Epithelial cell of proximal tubule (primary cell): ENCODE data around the gene PRDM16. TPM values are rescaled to one million over a fixed set of nuclear protein-coding genes. Genes with fewer than 3 reads are reported as not detected.

Source experiments
- DNase-seq: peaks from one replicate; pipeline ENCODE4 v3.0.0-alpha.2; 2011; ENCODE audit warnings: low read depth
- H3K4me3 ChIP-seq: 2 replicates; pipeline ENCODE4 v1.5.1; 2011; ENCODE audit warnings: low read depth, mild to moderate bottlenecking, low read length
- total RNA-seq: library from RNA; depleted of rRNA; stranded (reverse); fragments of >200 nt; gene quantifications from 2 replicates; pipeline ENCODE4 v1.2.3, GENCODE V29; 2015
- TF ChIP-seq, protein P1 (sequence below): conservative IDR thresholded peaks from 2 replicates; pipeline ENCODE4 v1.5.1; 2012; ENCODE audit warnings: low read depth, mild to moderate bottlenecking, low read length

PRDM16 gene
- total RNA-seq, 1 donor from 2014 or later = 0.06 TPM

DNA sequence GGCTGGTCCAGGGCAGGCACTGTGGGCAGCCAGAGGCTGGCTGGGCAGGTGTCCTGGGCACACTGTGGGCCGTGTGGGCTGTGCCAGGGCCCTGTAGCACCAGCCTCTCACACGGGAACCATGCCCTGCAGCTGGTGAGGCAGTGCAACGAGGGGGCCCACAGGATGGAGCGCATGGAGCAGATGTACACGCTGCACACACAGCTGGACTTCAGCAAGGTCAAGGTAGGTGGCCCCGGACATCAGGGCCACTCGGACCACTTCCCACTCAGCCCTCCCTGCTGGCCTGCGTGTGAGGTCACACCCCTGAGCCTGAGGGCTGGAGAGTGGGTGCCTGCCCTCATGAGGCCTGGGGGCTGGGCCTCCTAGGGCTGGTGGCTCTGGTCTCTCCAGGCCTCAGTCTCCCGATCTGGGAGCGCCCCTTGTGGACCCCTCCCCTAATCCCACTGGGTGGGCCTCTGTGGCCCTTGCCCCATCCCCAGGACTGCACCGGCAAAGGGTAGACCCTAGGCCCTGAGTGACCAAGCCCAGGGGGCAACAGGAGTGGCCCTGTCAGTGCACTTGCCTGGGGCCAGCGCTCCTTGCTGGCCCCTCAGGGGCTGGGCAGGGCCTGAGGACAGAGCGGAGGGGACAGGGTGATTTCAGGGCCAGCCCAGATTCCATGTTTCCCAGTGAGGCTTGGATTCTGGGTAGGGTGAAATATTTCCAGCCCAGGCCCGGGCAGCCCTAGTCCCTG lies 407.0 kb downstream of the PRDM16 start:
- no peak for DNase-seq
- TF ChIP-seq, protein P1, sequence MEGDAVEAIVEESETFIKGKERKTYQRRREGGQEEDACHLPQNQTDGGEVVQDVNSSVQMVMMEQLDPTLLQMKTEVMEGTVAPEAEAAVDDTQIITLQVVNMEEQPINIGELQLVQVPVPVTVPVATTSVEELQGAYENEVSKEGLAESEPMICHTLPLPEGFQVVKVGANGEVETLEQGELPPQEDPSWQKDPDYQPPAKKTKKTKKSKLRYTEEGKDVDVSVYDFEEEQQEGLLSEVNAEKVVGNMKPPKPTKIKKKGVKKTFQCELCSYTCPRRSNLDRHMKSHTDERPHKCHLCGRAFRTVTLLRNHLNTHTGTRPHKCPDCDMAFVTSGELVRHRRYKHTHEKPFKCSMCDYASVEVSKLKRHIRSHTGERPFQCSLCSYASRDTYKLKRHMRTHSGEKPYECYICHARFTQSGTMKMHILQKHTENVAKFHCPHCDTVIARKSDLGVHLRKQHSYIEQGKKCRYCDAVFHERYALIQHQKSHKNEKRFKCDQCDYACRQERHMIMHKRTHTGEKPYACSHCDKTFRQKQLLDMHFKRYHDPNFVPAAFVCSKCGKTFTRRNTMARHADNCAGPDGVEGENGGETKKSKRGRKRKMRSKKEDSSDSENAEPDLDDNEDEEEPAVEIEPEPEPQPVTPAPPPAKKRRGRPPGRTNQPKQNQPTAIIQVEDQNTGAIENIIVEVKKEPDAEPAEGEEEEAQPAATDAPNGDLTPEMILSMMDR = no peak
- H3K4me3 ChIP-seq = no peak overlapping the region

DNA sequence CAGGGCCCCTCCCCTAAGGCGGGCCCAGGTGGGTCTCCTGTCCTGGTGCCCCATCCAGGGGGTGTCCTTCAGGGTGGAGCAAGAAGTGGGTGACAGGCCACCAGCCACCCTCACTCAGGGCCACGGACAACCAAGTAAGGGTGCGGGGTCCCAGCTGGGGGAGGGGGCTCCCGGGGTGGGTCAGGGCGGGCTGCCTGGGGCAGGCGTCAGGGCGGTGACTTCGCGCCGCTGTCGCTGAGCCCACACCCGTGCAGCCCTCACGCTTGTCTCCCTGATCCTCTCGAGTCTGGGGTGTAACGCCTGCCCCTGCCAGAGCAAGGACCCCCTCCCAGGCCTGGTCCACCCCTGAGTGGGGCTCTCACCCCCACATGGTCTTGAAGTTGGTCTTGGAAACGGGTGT lies 407.7 kb downstream of the PRDM16 start:
- no peak for DNase-seq
- TF ChIP-seq, protein P1 = no peak

DNA sequence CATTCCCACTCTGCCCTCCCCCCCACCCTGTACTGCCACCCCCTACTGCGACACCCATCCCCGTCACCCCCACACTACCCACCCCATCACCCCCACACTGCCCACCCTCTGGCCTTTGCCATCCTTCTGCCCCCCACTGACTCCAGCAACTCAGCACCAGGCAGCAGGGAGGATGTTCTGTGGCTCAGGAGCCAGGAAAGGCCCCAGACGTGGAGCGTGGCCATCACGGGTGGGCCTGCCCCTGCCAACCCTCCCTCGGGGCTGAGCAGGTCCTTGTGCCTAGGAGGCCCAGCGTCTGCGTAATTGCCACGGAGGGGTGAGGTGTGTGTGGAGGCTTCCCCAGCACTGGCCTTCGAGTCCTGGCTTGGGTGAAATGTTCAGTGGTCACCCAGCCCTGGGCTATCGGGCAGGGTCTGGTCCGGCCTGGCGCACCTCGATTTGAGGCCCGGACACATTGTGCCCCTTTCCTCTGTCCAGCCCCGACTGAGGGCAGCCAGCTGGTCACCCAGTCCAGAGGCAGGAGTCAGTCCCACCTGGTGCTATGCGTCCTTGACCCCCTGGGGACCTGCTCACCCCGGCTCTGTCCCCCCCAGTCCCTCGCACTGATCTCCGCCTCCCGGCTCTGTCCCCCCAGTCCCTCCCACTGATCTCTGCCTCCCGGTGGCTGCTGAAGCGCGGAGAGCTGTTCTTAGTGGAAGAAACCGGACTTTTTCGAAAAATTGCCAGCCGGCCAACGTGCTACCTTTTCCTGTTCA lies 408.4 kb downstream of the PRDM16 start:
- TF ChIP-seq, protein P1 = no peak

More for the DNA sequence above, 407.7 kb downstream of the PRDM16 start:
- no peak overlapping the region for H3K4me3 ChIP-seq

DNA sequence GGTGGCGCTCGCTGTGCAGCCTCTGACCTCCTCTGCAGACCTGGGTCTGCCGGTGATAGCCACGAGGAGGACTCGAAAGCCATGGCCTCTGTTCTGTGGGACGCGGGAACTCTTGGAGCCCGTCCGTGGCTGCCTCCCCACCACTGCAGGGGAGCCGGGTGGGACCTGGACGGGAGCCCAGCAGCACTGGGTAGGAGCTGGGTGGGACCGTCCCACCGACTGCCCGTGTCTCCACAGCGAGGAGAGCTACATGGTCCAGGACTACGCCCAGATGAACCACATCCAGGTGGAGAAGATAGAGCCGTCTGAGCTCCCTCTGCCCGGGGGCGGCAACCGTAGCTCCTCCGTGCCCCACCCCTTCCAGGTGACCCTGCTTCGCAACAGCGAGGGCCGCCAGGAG lies 409.2 kb downstream of the PRDM16 start:
- DNase-seq = no peak
- no peak overlapping the region for H3K4me3 ChIP-seq
- TF ChIP-seq, protein P1 = no peak

More for the DNA sequence above, 408.4 kb downstream of the PRDM16 start:
- no peak for DNase-seq
- no peak overlapping the region for H3K4me3 ChIP-seq

DNA sequence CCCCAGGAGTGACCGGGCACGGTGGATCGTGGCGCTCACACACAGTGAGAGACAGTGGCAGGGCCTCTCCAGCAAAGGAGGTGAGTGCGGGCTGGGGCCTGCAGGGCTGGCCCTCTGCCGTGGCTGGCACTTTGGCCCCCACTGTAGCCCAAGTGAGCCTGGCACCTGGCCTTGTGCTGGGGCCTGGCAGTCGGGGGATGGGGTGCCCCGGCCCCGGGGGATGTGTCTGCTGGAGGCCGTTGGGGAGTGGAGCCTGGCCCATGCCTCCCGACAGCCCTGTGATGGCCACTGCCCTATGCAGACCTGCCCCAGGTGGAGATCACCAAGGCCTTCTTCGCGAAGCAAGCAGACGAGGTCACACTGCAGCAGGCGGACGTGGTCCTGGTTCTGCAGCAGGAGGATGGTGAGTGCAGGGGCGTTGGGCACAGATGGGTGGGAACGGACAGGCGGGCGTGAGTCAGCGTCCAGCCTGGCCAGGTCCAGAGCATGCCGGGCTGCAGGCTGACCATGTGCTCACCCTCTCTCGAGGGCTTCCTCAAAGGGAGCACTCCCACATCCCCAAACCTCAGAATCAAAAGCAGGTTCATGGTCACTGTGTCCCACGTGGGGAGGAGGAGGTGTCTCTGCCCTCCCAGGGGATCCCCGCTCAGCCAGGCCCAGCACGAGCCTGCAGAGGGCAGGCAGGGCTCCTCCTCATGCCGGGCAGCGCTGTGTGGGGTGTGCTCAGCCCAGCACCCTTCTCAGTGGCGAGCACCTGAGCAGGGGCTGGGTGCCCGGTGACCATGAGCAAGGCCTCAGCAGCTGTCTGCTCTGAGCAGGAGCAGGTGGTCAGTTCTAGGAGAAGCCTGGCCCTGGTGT lies 410.7 kb downstream of the PRDM16 start:
- no peak for DNase-seq
- TF ChIP-seq, protein P1 = no peak
- no peak overlapping the region for H3K4me3 ChIP-seq

DNA sequence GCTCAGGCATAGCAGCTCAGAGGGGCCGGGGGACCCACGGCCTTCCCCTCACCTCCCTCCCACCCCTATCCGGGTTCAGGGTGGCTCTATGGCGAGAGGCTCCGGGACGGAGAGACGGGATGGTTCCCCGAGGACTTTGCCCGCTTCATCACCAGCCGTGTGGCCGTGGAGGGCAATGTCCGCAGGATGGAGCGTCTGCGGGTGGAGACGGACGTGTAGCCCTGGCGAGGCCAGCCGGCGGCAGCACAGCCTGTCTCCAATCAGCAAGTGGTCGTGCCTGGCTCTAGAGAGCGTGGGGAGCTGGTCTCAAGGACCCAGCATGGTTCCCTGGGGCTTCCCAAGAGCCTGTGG lies 411.3 kb downstream of the PRDM16 start:
- H3K4me3 ChIP-seq = no peak overlapping the region
- no peak for DNase-seq
- TF ChIP-seq, protein P1 = no peak
